ENCODE measurements around the gene CALHM5. TPM values are rescaled to one million over a fixed set of nuclear protein-coding genes. Genes with fewer than 3 reads are reported as not detected.

Gene CALHM5
- total and polyA plus RNA-seq, 9 of the 15 experiments (the other 6 are each of a cell fraction or from before 2014, with no cell fraction given): under 0.01 to 0.05 (median 0.02) TPM; not detected in 2

GRCh38 chr6:116542426-116542825 is 31.0 kb downstream of the CALHM5 start:
- no peak for TF ChIP-seq TBL1XR1 (IDR thresholded peaks at IDR 0.05; ENCODE audit: low read length in 2 of 2)
- TF ChIP-seq RBFOX2 (IDR thresholded peaks at IDR 0.05; ENCODE audit: low read depth, low read length): no peak
- TF ChIP-seq CSDE1 (IDR thresholded peaks at IDR 0.05): no peak
- no peak for TF ChIP-seq IRF2 (CRISPR knock-in tag; IDR thresholded peaks at IDR 0.05)
- no peak for TF ChIP-seq PRPF4 (IDR thresholded peaks at IDR 0.05; ENCODE audit: insufficient read depth, low read depth, low read length, poor library complexity, severe bottlenecking)
- TF ChIP-seq RREB1 (CRISPR knock-in tag; IDR thresholded peaks at IDR 0.05): no peak
- no peak for TF ChIP-seq XRCC4 (IDR thresholded peaks at IDR 0.05; ENCODE audit: extremely low read depth, insufficient read depth, insufficient read length)
- TF ChIP-seq ARHGAP35 (IDR thresholded peaks at IDR 0.05; ENCODE audit: partially characterized antibody): no peak
- ATAC-seq (no peak), DNase-seq (ENCODE audit: extremely low read depth in 1 of 4, low spot score in 3 of 4) (no peak), FAIRE-seq (no peak)
- Histone ChIP-seq H4K20me1 (replicated peaks; ENCODE audit: control insufficient read depth, insufficient read depth, low read length) (no peaks in the 10 kb centered on the region), H3K9me3 (replicated peaks; ENCODE audit: control insufficient read depth, insufficient read depth, low read depth, low read length) (no peaks in the 10 kb centered on the region), H3K4me2 (ENCODE audit: insufficient read depth, low read length) (no peak overlapping the region), H3K9ac (ENCODE audit: insufficient read depth in 1 of 2, low read depth in 2 of 2, low read length in 2 of 2) (no peak overlapping the region), H3K36me3 (ENCODE audit: control insufficient read depth, insufficient read depth, low read length) (no peaks in the 10 kb centered on the region), H2AFZ (ENCODE audit: low read depth, low read length) (no peak overlapping the region), H3K9me1 (ENCODE audit: control insufficient read depth, insufficient read depth, low read length) (no peaks in the 10 kb centered on the region), H3K79me2 (ENCODE audit: control insufficient read depth, insufficient read depth, low read length) (no peaks in the 10 kb centered on the region), H3K4me1 (replicated peaks in 1 of 2; ENCODE audit: control insufficient read depth in 2 of 2, insufficient read depth in 2 of 2, low read length in 2 of 2) (no peaks in the 10 kb centered on the region), H3K4me3 (no peak overlapping the region), H3K27me3 (ENCODE audit: control insufficient read depth in 2 of 2, insufficient read depth in 2 of 2, low read length in 2 of 2) (peaks cover 6 to 16% of the 10 kb centered on the region in 2 experiments; a peak in 4 of 5 replicates), H3K27ac (ENCODE audit: extremely low read depth, low read depth, low read length) (no peak overlapping the region)
- no TSS peak for BruUV-seq (replicated peaks)
- in situ Hi-C loops (cut with MboI) (no loop called here), intact Hi-C loops (cut with micrococcal nuclease) (no loop called here)
- POLR2A ChIA-PET: interaction anchor here (1.4 kb wide), 1 partner anchor 28 kb away, joined by 3 read pairs; no protein-coding TSS in a partner anchor
- CTCF ChIA-PET (ENCODE audit: low intra/inter-chr PET ratio): no interaction called here
